Osteocyte (in vitro differentiated cells): ENCODE measurements around the gene DCDC1. TPM values are rescaled to one million over a fixed set of nuclear protein-coding genes. Genes with fewer than 3 reads are reported as not detected.

Source experiments
- DNase-seq: peaks from one replicate; pipeline ENCODE4 v3.0.0; 2021; ENCODE audit warnings: mixed read lengths; ENCODE audit not compliant: unreplicated experiment; ENCODE audit errors: extremely low spot score
- H3K27ac Mint-ChIP-seq: one replicate; pipeline ENCODE4 v1.8.0; 2021; ENCODE audit warnings: mild to moderate bottlenecking, mixed read lengths; ENCODE audit not compliant: unreplicated experiment
- H3K27me3 Mint-ChIP-seq: one replicate; pipeline ENCODE4 v1.8.0; 2021; ENCODE audit warnings: mixed read lengths; ENCODE audit not compliant: unreplicated experiment
- H3K36me3 Mint-ChIP-seq: one replicate; pipeline ENCODE4 v1.8.0; 2021; ENCODE audit warnings: mixed read lengths; ENCODE audit not compliant: unreplicated experiment
- H3K4me1 Mint-ChIP-seq: one replicate; pipeline ENCODE4 v1.8.0; 2021; ENCODE audit warnings: mixed read lengths; ENCODE audit not compliant: unreplicated experiment
- H3K4me3 Mint-ChIP-seq: one replicate; pipeline ENCODE4 v1.8.0; 2021; ENCODE audit warnings: mild to moderate bottlenecking, moderate library complexity, mixed read lengths; ENCODE audit not compliant: unreplicated experiment
- H3K9me3 Mint-ChIP-seq: one replicate; pipeline ENCODE4 v1.8.0; 2021; ENCODE audit warnings: mixed read lengths; ENCODE audit not compliant: unreplicated experiment
- total RNA-seq: library from RNA; stranded (reverse); gene quantifications from 2 replicates; pipeline ENCODE4 v1.2.1, GENCODE V29; 2021
- TF ChIP-seq, protein P1 (sequence below): fragments of 200-600 bp; sonication (generic); IDR thresholded peaks from 2 replicates; pipeline ENCODE4 v1.5.0; 2021; ENCODE audit warnings: antibody characterized with exemption, mild to moderate bottlenecking, moderate library complexity

Gene DCDC1
- total RNA-seq, 1 donor from 2014 or later = not detected

DNA sequence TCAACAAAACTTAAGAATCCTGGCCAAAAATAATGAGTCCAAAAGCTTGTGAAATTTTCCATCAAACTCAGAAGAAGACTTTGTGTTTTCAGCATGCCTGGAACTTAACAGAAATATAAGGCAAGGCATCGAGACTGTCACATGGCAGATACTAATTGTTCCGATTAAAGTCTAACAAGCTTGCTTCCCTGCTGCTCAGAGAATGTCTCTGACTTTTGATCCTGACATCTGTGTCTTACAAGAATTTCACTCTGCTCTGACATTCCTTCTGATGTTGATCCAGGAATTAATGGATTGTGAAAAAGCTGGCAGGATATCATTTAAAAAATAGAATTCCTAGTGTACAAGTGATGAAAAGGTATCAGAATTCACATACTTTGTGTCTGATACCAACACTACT, 170.2 kb downstream of the DCDC1 start:
- DNase-seq = no peak
- peaks cover 2% of the 10 kb centered on the region for H3K4me1 Mint-ChIP-seq
- no peaks in the 10 kb centered on the region for H3K9me3 Mint-ChIP-seq
- H3K4me3 Mint-ChIP-seq = no peak overlapping the region
- no peaks in the 10 kb centered on the region for H3K36me3 Mint-ChIP-seq
- H3K27me3 Mint-ChIP-seq = no peaks in the 10 kb centered on the region
- TF ChIP-seq, protein P1, sequence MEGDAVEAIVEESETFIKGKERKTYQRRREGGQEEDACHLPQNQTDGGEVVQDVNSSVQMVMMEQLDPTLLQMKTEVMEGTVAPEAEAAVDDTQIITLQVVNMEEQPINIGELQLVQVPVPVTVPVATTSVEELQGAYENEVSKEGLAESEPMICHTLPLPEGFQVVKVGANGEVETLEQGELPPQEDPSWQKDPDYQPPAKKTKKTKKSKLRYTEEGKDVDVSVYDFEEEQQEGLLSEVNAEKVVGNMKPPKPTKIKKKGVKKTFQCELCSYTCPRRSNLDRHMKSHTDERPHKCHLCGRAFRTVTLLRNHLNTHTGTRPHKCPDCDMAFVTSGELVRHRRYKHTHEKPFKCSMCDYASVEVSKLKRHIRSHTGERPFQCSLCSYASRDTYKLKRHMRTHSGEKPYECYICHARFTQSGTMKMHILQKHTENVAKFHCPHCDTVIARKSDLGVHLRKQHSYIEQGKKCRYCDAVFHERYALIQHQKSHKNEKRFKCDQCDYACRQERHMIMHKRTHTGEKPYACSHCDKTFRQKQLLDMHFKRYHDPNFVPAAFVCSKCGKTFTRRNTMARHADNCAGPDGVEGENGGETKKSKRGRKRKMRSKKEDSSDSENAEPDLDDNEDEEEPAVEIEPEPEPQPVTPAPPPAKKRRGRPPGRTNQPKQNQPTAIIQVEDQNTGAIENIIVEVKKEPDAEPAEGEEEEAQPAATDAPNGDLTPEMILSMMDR = no peak
- H3K27ac Mint-ChIP-seq = no peak overlapping the region

DNA sequence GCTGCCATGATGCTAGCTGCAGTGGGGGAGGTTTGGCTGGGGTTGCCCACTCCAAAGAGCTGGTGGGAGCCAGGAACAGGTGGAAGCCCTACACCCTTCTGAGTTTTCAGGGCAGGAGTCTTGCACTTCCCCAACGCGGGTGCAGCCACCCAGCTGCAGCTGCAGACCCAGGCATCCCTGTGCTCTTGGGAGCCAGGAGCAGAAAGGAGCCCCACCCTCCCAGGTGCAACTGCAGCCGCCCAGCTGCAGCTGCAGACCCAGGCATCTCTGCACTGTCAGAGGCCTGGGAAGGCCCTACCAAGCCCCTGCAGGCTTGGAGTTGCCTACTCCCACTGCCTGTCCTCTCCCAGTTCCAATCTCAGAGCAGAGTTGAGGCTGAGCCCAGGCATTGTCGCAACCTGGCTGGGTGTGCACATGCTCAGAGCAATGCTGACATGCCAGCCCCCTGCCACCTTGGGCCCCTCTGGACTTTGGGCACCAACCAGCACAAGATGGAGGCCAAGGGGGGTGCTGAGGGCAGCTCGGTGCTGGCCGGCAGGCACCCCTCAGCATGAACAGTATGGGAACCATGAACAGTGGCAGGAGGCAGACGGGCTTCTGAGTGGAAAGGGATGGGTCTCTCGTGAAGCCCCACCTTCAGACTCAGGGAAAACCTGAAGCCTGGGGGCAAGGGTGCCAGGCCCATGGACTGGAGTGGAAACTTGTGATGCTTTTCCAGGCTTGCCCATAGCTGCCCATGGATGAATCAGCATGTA, 195.4 kb downstream of the DCDC1 start:
- Mint-ChIP-seq H3K27me3 (no peaks in the 10 kb centered on the region), H3K4me1 (no peaks in the 10 kb centered on the region), H3K27ac (no peak overlapping the region), H3K36me3 (no peaks in the 10 kb centered on the region), H3K4me3 (no peak overlapping the region), H3K9me3 (peaks cover 11% of the 10 kb centered on the region)
- DNase-seq = no peak
- TF ChIP-seq, protein P1 = no peak

DNA sequence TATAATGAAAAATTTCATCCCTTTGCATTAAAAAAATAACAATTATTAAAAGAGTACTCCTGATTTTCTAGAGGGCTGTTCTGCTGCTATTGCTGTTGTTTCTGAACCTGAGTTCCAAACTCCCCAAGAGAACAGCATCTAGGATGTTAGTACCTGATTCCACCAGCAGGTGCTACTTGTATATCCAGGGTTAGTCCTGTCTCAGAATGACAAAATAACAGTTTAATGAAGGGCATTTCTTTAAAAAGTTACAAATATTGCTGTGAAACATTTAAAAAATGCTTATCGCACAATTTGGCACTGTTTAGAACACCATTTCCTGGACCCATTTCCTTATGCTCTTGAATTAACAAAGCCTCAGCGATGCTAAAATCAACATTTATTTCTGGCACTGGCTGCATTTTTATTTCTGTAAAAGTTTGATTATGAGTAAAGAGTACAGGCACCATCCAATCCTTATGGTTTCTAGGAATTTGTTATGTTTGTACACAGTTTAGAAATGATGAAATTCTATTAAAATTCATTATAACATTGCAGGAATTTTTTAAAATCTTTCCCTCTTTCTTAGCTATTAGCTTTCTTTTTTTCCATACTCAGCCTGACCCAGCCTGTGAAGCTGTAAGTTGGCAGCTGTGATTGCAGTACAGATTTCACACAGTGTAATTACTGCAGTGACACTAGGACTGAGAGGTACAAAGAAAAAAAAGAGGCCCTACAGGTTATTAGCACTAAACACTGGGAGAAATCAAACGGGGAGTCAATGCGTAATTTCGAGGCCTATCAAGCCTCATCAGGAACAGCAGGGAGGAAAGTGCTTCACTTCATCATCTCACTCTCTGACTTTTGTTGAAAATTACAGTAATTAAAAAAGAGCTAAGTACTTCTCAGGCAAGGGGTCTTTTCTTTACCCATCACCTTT, 208.8 kb downstream of the DCDC1 start:
- no peak for DNase-seq
- no peak overlapping the region for H3K27ac Mint-ChIP-seq
- no peaks in the 10 kb centered on the region for H3K9me3 Mint-ChIP-seq
- H3K27me3 Mint-ChIP-seq = no peaks in the 10 kb centered on the region
- no peaks in the 10 kb centered on the region for H3K4me1 Mint-ChIP-seq
- TF ChIP-seq, protein P1 = peak; percentile 26
- no peak overlapping the region for H3K4me3 Mint-ChIP-seq
- no peaks in the 10 kb centered on the region for H3K36me3 Mint-ChIP-seq

DNA sequence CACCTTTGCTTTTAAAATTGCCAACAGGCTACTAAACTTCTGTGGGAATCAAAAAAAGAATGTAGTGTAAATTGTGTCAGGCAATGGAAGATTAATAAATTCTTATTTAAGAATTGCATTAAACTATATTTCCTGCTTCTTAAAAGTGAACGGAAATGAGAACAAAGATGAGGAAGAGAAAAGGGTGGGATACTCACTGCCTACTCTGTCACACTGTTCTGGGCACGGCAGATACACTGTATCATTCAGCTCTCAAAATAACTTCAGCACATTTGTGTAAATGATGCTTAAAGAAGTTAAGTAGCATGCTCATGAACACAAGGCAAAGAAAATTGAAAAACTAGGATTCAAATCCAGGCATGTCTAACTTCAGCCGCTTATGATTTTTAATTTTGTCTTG, 218.7 kb downstream of the DCDC1 start:
- Mint-ChIP-seq H3K36me3 (no peaks in the 10 kb centered on the region), H3K27me3 (no peaks in the 10 kb centered on the region), H3K4me1 (no peaks in the 10 kb centered on the region), H3K4me3 (no peak overlapping the region), H3K9me3 (no peaks in the 10 kb centered on the region), H3K27ac (no peak overlapping the region)
- no peak for DNase-seq
- TF ChIP-seq, protein P1 = no peak

DNA sequence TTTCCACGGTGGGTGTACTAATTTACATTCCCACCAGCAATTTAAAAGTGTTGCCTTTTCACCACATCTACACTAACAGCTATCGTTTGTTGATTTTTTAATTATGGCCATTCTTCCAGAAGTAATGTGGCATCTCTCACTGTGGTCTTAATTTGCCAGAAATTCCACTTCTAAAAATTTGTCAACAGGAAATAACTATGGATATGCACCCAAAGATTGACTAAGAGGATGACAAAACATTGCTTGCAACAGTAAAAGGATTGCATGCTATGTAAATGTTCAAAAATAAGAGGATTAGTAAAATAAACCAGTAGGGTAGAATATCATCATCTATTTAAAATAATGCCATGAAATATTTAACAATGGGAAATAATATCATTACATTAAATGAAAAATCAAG, 219.5 kb downstream of the DCDC1 start:
- Mint-ChIP-seq H3K9me3 (no peaks in the 10 kb centered on the region), H3K27ac (no peak overlapping the region), H3K4me1 (no peaks in the 10 kb centered on the region), H3K27me3 (no peaks in the 10 kb centered on the region), H3K36me3 (no peaks in the 10 kb centered on the region), H3K4me3 (no peak overlapping the region)
- no peak for DNase-seq
- TF ChIP-seq, protein P1 = no peak
